ENCODE results near the gene UCP2. TPM values are rescaled to one million over a fixed set of nuclear protein-coding genes. Genes with fewer than 3 reads are reported as not detected.

Gene UCP2
- total RNA-seq, 3 donors from 2014 or later (not counting 1 experiment from before 2014, with no cell fraction given): 463 to 946 (median 562) TPM

DNA sequence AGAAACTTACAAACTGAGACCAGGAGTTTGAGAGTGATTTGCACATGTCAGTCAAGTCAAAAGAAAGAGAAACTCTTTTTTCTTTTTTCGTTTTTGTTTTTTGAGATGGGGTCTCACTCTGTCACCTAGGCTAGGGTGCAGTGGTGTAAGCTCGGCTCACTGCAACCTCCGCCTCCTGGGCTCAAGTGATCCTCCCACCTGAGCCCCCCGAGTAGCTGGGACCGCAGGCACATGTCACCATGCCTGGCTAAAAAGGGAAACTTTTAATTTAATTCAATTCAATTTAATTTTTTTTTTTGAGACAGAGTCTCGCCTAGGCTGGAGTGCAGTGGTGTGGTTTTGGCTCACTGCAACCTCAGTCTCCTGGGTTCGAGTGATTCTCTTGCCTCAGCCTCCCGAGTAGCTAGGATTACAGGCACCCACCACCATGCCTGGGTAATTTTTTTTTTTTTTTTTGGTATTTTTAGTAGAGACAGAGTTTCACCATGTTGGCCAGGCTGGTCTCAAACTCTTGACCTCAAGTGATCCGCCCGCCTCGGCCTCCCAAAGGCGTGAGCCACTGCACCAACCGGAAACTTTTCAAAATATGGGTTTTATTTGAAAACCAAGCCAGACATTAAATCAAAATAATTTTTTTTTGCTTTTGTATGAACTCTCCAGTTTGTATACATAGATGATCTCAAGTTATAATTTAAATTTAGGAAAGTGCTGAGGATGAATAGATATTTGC is 16.4 kb upstream of the UCP2 start:
- H3K27me3 ChIP-seq (ENCODE audit: control insufficient read depth, insufficient read depth, low read length): no peaks in the 10 kb centered on the region
- H3K36me3 Mint-ChIP-seq: no peaks in the 10 kb centered on the region
- WGBS (ENCODE audit: insufficient coverage): 80% methylated on average over 11 of the region's 13 CpGs
- no peak overlapping the region for H3K27ac ChIP-seq (ENCODE audit: low read length)
- peak overlapping the region; percentile 5 for H3K4me3 Mint-ChIP-seq
- H3K9me3 ChIP-seq (ENCODE audit: control insufficient read depth, insufficient read depth, low read length): no peaks in the 10 kb centered on the region
- ATAC-seq (no peak), DNase-seq (no peak)
- peaks cover 76 to 85% of the 10 kb centered on the region in 2 donors for H3K4me1 Mint-ChIP-seq
- H3K9me3 Mint-ChIP-seq: no peaks in the 10 kb centered on the region
- peaks cover 47% of the 10 kb centered on the region for H3K4me1 ChIP-seq (ENCODE audit: control insufficient read depth, insufficient read depth, low read length)
- intact Hi-C loops (cut with micrococcal nuclease): no loop called here
- peaks cover 8% of the 10 kb centered on the region for H3K36me3 ChIP-seq (ENCODE audit: control insufficient read depth, insufficient read depth, low read length)
- TF ChIP-seq, protein P1, sequence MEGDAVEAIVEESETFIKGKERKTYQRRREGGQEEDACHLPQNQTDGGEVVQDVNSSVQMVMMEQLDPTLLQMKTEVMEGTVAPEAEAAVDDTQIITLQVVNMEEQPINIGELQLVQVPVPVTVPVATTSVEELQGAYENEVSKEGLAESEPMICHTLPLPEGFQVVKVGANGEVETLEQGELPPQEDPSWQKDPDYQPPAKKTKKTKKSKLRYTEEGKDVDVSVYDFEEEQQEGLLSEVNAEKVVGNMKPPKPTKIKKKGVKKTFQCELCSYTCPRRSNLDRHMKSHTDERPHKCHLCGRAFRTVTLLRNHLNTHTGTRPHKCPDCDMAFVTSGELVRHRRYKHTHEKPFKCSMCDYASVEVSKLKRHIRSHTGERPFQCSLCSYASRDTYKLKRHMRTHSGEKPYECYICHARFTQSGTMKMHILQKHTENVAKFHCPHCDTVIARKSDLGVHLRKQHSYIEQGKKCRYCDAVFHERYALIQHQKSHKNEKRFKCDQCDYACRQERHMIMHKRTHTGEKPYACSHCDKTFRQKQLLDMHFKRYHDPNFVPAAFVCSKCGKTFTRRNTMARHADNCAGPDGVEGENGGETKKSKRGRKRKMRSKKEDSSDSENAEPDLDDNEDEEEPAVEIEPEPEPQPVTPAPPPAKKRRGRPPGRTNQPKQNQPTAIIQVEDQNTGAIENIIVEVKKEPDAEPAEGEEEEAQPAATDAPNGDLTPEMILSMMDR (IDR thresholded peaks at IDR 0.05): no peak
- H3K27ac Mint-ChIP-seq: peak overlapping the region; percentile 40 to 93
- no peaks in the 10 kb centered on the region for H3K27me3 Mint-ChIP-seq (ENCODE audit: low read depth in 2 of 2)
- H3K4me3 ChIP-seq (ENCODE audit: low read length): no peak overlapping the region

DNA sequence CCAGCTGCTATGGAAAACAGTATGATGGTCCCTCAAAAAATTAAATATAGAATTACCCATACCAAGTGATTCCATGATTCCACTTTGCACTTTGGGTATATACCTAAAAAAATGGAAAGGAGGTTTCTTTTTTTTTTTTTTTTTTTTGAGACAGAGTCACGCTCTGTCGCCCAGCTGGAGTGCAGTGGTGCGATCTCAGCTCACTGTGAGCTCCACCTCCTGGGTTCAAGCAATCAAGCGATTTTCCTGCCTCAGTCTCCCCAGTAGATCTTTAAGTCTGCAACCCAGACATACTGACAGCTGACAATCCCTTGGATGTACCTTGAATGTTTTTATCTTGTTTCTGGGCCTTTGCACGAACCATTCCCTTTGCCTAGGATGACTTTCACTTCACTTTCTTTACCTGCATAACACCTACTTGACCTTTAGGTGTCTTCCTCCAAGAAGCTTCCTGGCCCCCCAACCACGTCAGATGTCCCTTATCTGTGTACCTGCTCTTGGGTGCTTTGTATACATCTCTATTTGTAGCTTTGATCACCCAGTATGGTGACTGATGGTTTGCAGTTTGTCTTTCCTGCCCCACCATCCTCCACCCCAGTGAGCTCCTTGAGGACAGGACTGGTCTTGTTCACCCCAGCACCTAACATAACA is 14.6 kb upstream of the UCP2 start:
- H3K36me3 Mint-ChIP-seq: no peaks in the 10 kb centered on the region
- no peak for ATAC-seq
- Histone ChIP-seq H3K4me1 (ENCODE audit: control insufficient read depth, insufficient read depth, low read length) (peaks cover 48% of the 10 kb centered on the region), H3K9me3 (ENCODE audit: control insufficient read depth, insufficient read depth, low read length) (no peaks in the 10 kb centered on the region), H3K27ac (ENCODE audit: low read length) (peak overlapping the region; percentile 95), H3K27me3 (ENCODE audit: control insufficient read depth, insufficient read depth, low read length) (no peaks in the 10 kb centered on the region), H3K36me3 (ENCODE audit: control insufficient read depth, insufficient read depth, low read length) (peaks cover 4% of the 10 kb centered on the region), H3K4me3 (ENCODE audit: low read length) (no peak overlapping the region)
- no peaks in the 10 kb centered on the region for H3K9me3 Mint-ChIP-seq
- peak overlapping the region; percentile 98 to 100 for H3K27ac Mint-ChIP-seq
- H3K27me3 Mint-ChIP-seq (ENCODE audit: low read depth in 2 of 2): no peaks in the 10 kb centered on the region
- TF ChIP-seq, protein P1 (IDR thresholded peaks at IDR 0.05): no peak
- WGBS (ENCODE audit: insufficient coverage): 63% methylated on average over 6 of the region's 6 CpGs
- peak overlapping the region; percentile 2 for H3K4me3 Mint-ChIP-seq
- DNase-seq: peak in 1 of 2 donors; percentile 28
- intact Hi-C loops (cut with micrococcal nuclease): no loop called here
- H3K4me1 Mint-ChIP-seq: peaks cover 60 to 67% of the 10 kb centered on the region in 2 donors

DNA sequence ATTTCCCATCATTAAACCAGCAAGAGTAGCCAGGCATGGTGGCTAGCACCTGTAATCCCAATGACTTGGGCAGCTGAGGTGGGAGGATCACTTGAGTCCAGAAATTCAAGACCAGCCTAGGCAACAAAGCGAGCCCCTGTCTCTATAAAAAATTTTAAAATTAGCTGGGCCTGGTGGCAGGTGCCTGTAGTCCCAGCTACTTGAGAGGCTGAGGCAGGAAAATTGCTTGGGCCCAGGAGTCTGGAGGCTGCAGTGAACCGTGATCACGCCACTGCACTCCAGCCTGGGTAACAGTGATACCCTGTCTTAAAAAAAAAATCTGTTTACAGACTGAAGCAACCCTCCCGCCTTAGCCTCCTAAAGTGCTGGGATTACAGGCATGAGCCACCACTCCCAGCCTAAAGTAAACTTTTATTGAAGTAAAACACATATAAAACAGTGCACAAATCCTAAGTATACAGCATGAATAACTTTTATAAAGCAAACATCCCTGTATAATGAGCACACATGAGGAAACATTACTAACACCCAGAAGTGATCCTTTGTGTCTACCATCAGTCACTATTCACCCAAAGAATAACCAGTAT is 13.6 kb upstream of the UCP2 start:
- intact Hi-C loops (cut with micrococcal nuclease): no loop called here
- peak overlapping the region; percentile 92 for H3K4me3 Mint-ChIP-seq
- no peaks in the 10 kb centered on the region for H3K9me3 ChIP-seq (ENCODE audit: control insufficient read depth, insufficient read depth, low read length)
- no peaks in the 10 kb centered on the region for H3K36me3 Mint-ChIP-seq
- H3K27me3 Mint-ChIP-seq (ENCODE audit: low read depth in 2 of 2): no peaks in the 10 kb centered on the region
- peaks cover 38% of the 10 kb centered on the region for H3K4me1 ChIP-seq (ENCODE audit: control insufficient read depth, insufficient read depth, low read length)
- 47% methylated on average over 4 of the region's 4 CpGs for WGBS (ENCODE audit: insufficient coverage)
- ATAC-seq (peak in 2 of 3 donors; percentile 7 to 10), DNase-seq (peak in 1 of 2 donors; percentile 47)
- TF ChIP-seq, protein P1 (IDR thresholded peaks at IDR 0.05): no peak
- no peaks in the 10 kb centered on the region for H3K27me3 ChIP-seq (ENCODE audit: control insufficient read depth, insufficient read depth, low read length)
- H3K27ac ChIP-seq (ENCODE audit: low read length): peak overlapping the region; percentile 95
- peaks cover 50 to 57% of the 10 kb centered on the region in 2 donors for H3K4me1 Mint-ChIP-seq
- peak overlapping the region; percentile 8 for H3K4me3 ChIP-seq (ENCODE audit: low read length)
- peaks cover 3% of the 10 kb centered on the region for H3K36me3 ChIP-seq (ENCODE audit: control insufficient read depth, insufficient read depth, low read length)
- no peaks in the 10 kb centered on the region for H3K9me3 Mint-ChIP-seq
- peak overlapping the region; percentile 98 to 100 for H3K27ac Mint-ChIP-seq

Measured in natural killer cell (primary cell).